LoVo (cell line): ENCODE measurements around the gene PLSCR3.

ENCODE experiments used
- DNase-seq: peaks from one replicate; pipeline ENCODE4 v3.0.0-alpha.2; 2016; ENCODE audit warnings: low spot score

PLSCR3 gene

DNA sequence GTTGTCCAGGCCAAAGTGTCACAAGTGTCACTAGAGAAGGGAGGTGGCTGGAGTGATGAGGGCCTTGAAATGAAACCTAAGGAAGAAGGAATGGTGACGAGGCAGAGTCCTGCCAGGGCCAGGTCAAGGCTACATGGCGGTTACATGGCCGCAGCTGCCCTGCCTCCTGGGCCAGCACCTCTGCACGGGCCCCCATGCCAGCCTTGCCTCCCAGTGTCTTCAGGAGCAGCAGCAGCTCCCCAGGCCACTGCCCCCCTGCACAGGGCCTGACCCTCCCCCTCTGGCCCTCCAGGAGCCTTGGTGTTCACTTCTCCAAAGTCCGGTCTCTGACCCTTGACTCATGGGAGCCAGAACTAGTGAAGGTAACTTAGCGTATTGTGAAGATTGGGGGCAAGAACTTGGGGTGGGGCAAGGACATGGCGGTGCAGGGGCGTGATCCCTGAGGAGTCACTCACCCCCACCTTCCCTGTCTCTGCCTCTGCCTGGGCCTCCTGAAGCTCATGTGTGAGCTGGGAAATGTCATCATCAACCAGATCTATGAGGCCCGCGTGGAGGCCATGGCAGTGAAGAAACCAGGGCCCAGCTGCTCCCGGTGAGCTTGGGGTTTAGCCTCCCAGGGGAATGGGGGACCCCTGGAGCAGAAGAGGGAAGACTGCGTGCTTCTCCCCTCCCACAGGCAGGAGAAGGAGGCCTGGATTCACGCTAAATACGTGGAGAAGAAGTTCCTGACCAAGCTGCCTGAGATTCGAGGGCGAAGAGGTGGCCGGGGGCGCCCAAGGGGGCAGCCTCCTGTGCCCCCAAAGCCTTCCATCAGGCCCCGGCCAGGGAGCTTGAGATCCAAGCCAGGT is 46.5 kb downstream of the PLSCR3 start:
- DNase-seq, result no peak

DNA sequence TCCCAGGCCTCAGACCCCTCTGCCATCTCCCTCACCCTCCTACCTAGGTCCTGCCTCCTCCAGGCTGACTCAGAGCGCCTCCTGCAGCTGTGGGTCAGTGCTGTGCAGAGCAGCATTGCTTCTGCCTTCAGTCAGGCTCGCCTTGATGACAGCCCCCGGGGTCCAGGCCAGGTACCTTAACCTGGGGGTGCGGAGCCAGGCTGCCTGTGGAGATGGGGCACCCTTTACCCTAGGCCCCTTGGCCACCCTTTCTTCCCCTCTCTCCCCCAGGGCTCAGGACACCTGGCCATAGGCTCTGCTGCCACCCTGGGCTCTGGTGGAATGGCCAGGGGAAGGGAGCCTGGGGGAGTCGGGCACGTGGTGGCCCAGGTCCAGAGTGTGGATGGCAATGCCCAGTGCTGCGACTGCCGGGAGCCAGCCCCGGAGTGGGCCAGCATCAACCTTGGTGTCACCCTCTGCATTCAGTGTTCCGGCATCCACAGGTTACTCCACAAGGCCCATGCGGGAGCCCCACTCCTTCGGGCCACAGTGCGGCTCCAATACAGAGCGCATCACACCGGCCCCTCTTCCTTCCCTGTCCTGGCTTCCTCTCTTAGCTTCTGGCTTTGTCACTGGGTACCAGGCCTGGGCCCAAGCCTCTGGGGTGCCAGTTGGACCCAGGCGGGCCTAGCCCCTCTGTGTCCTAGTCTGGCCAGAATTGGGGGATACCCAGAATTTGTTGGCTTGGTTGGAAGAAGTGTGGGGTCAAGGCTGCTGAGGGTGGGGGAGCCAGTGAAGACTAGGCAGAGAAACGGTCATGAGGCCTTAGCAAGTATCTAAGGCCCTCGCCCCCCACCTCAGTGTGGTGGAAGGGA is 47.3 kb downstream of the PLSCR3 start:
- DNase-seq, result no peak

DNA sequence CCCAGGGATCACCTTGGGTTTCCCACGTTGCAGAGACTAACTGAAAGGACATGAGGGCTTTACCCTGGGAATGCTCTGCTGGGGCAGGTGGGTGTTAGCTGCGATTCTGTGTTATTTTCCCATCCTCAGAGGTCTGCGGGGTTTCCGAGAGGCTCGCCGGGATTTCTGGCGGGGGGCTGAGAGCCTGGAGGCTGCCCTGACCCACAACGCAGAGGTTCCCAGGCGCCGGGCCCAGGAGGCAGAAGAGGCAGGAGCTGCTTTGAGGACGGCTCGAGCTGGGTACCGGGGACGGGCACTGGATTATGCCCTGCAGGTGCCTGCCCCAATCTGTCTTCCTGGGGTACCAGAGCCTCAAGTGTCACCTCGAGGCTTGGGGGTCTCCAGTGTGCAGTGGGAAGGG is 51.1 kb downstream of the PLSCR3 start:
- no peak for DNase-seq

DNA sequence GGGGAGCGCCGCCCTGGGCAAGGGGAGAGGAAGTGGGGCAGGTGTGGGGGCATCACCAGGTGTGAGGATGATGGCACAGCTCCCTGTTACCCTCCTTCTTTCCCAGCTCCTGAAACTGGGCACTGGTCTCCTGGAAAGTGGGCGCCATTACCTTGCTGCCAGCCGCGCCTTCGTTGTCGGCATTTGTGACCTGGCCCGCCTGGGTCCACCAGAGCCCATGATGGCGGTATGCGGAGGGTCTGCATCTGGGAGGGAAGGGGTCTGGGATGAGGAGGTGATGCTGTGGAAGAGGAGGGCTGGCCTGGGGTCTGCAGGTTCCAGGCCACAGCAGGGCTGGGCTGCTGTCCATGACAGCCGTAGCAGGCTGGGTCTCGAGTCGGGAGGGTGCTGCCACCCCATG is 52.5 kb downstream of the PLSCR3 start:
- DNase-seq, result no peak

GRCh38 chr17:7340179-7340578 is 54.1 kb downstream of the PLSCR3 start:
- DNase-seq, result no peak
